GM12864 (cell line): Measurements from ENCODE around the gene CDK18.

Source experiments
- DNase-seq: peaks from one replicate; pipeline ENCODE4 v3.0.0-alpha.2; 2011; ENCODE audit warnings: low read depth
- H3K4me3 ChIP-seq: 2 replicates; pipeline ENCODE4 v1.5.1; 2011; ENCODE audit warnings: mild to moderate bottlenecking, low read depth, low read length, control low read depth
- CTCF ChIP-seq: IDR thresholded peaks from 2 replicates; pipeline ENCODE4 v1.5.1; 2011; ENCODE audit warnings: low read depth, mild to moderate bottlenecking, moderate library complexity, low read length, control low read depth, inconsistent platforms; ENCODE audit errors: missing control alignments

Gene CDK18

DNA sequence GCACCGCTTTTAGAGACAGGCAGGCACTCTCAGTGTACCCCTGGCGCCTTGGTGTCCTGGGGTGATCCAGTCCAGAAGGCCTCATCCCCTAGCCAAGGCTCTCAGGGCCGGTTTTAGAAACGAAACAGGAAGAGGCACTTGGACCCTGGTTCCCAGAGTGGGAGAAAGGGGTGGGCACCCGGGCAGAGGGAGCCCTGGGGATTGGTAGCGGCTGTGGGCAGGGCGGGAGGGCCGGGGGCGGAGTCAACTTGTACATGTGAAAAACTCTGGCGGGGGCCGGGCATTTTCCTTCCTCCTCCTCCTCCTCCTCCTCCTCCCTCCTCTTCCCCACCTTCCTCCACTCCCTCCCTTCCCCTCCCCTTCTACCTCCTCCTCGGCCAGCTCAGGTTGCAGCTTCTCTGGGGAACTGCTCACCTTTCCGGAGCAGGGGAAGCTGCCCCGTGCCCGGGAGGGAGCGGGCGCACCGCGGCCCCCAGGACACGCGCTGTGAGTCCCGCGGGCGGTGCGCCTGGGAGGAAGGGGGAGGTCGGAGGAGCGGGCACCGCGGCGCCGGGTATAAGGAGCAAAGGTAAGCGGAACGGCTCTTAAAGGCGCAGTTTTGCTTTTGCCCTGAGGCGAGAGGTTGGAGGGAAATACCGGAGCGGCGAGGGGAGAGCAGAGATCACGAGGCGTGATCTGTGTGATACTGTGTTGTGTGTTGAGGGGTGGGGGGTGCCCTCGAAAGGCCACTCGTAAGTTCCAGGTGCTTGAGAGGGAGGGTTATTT lies at the start of gene CDK18:
Gene CDK18 (plus strand): TSS at position 359 of the 765 bp plus-strand sequence. CDS start 18,499 bp downstream, outside the sequence.
- DNase-seq: no peak
- H3K4me3 ChIP-seq: no peak within 1 kb of the TSS; the same call in 1 of the 2 replicates
- no peak for TF ChIP-seq CTCF

- DNase-seq: no peak
- no peak overlapping the region for H3K4me3 ChIP-seq
Measured at GRCh38 chr1:205454903-205455335, 49.5 kb upstream of the CDK18 start.

DNA sequence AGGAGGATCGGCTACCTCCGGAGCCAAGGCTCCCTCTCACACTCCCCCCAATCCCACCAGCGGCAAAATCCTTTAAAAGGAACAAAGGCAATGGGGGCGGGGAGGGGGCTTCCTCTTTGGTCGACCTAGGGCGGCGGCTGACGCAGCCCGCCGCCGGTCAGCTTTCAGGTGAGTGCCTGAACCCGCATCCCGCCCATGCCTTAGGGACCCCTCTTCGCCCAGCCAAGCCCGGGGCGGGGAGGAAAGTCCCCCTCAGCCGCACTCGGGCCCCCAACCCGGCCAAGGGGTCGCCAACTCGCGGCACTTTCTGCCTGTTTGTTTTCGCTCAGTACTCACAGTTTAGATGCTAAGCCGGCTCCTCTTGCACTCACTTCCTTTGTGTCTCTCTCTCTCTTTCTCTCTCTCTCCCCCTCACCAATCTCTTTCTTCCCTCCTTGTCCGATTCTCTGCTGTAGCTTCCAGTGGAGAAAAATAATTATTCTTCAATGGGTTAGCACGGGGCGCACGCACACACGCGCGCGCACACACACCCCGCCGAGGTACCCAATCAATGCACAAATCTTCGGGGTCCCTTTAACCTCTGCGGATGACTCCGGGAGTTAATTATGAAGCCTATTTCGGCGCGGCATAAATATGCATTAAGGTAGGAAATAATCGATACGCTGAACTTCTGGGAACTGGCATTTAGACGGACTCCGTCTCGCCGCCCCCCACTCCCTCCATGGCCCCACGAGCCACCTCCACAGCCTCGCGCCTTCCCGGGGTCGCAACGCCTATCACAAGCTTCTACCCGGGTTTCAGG lies 48.7 kb upstream of the CDK18 start, which contains the start of gene BLACAT1:
Gene BLACAT1 (minus strand): TSS at position 465 of the 802 bp plus-strand sequence.
- no peak for DNase-seq
- no peak for TF ChIP-seq CTCF
- no peak within 1 kb of the TSS for H3K4me3 ChIP-seq

More at GRCh38 chr1:205454903-205455335, 49.5 kb upstream of the CDK18 start:
- no peak for TF ChIP-seq CTCF

- no peak overlapping the region for H3K4me3 ChIP-seq
- no peak for DNase-seq
- TF ChIP-seq CTCF: no peak
Measured at GRCh38 chr1:205456383-205456867, 48.0 kb upstream of the CDK18 start.

- no peak overlapping the region for H3K4me3 ChIP-seq
- TF ChIP-seq CTCF: no peak
- no peak for DNase-seq
Measured at GRCh38 chr1:205456868-205457745, 47.4 kb upstream of the CDK18 start.
